GM18861 (cell line): ENCODE measurements around the gene TMEM121B.

Experiments
- ATAC-seq: cut with Tn5 transposase; IDR thresholded peaks from one replicate; pipeline ENCODE4 v1.9.1; 2021; ENCODE audit not compliant: unreplicated experiment

The TMEM121B gene

GRCh38 chr22:17112491-17113042 lies 8.6 kb downstream of the TMEM121B start:
- no peak for ATAC-seq

- no peak for ATAC-seq
Observed at GRCh38 chr22:17110791-17111550, 10.2 kb downstream of the TMEM121B start.

- ATAC-seq = no peak
Observed at GRCh38 chr22:17109976-17110375, 11.2 kb downstream of the TMEM121B start.

- ATAC-seq = no peak
Observed at GRCh38 chr22:17109113-17109865, 11.9 kb downstream of the TMEM121B start.

GRCh38 chr22:17108256-17109112 lies 12.7 kb downstream of the TMEM121B start:
- ATAC-seq = no peak

GRCh38 chr22:17107547-17107810 lies 13.7 kb downstream of the TMEM121B start:
- no peak for ATAC-seq

- ATAC-seq = no peak
Observed at GRCh38 chr22:17106785-17107546, 14.2 kb downstream of the TMEM121B start.

- no peak for ATAC-seq
Observed at GRCh38 chr22:17106161-17106784, 14.9 kb downstream of the TMEM121B start.

GRCh38 chr22:17105143-17106129 lies 15.7 kb downstream of the TMEM121B start:
- no peak for ATAC-seq

GRCh38 chr22:17104336-17104935 lies 16.7 kb downstream of the TMEM121B start:
- no peak for ATAC-seq

GRCh38 chr22:17103351-17103750 lies 17.8 kb downstream of the TMEM121B start:
- ATAC-seq = no peak

GRCh38 chr22:17102297-17102667 lies 18.9 kb downstream of the TMEM121B start:
- ATAC-seq = no peak

- no peak for ATAC-seq
Observed at GRCh38 chr22:17101475-17102296, 19.5 kb downstream of the TMEM121B start.

GRCh38 chr22:17100621-17101020 lies 20.5 kb downstream of the TMEM121B start:
- no peak for ATAC-seq

- ATAC-seq = no peak
Observed at GRCh38 chr22:17098379-17098819, 22.8 kb downstream of the TMEM121B start.

- no peak for ATAC-seq
Observed at GRCh38 chr22:17097701-17098100, 23.5 kb downstream of the TMEM121B start.

- ATAC-seq = no peak
Observed at GRCh38 chr22:17097062-17097461, 24.1 kb downstream of the TMEM121B start.

GRCh38 chr22:17096071-17096470 lies 25.1 kb downstream of the TMEM121B start:
- ATAC-seq = no peak
